GM19468 (cell line): ENCODE data around the gene PRELID2.
"Not testable (repeated sequence)": the region's sequence is repeated elsewhere in the genome, so short reads cannot be mapped to it uniquely, and the experiment has no call there.

Source experiments
- ATAC-seq: cut with Tn5 transposase; IDR thresholded peaks from one replicate; pipeline ENCODE4 v1.9.1; 2021; ENCODE audit warnings: mild to moderate bottlenecking, moderate library complexity, moderate number of reproducible peaks; ENCODE audit not compliant: unreplicated experiment; ENCODE audit errors: extremely low read depth

The PRELID2 gene

GRCh38 chr5:145801195-145801594 lies 33.9 kb downstream of the PRELID2 start:
- no peak for ATAC-seq

DNA sequence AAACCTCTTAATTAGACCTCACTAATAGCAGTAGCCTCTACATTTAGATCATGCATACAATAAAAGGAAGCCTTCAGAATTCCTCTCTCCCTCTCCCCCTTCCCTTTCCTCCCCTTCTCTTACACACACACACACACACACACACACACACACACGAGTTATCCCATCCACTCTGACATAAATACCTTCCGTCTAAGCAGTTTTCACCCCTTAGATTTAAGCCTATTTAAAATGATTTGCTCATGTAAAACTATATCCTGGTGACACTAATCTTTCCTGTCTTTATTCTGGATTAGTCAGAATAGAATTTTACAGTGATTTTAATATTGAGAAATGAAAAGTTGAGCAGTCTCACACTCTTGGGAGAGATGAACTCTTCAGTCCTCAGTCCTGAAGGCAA lies 35.0 kb downstream of the PRELID2 start:
- no peak for ATAC-seq

GRCh38 chr5:145798503-145798902 lies 36.6 kb downstream of the PRELID2 start:
- not testable (repeated sequence) for ATAC-seq

GRCh38 chr5:145797336-145797735 lies 37.8 kb downstream of the PRELID2 start:
- ATAC-seq = no peak

GRCh38 chr5:145796318-145796717 lies 38.8 kb downstream of the PRELID2 start:
- no peak for ATAC-seq

- no peak for ATAC-seq
These were observed 41.6 kb downstream of the PRELID2 start for GRCh38 chr5:145793574-145793973.

DNA sequence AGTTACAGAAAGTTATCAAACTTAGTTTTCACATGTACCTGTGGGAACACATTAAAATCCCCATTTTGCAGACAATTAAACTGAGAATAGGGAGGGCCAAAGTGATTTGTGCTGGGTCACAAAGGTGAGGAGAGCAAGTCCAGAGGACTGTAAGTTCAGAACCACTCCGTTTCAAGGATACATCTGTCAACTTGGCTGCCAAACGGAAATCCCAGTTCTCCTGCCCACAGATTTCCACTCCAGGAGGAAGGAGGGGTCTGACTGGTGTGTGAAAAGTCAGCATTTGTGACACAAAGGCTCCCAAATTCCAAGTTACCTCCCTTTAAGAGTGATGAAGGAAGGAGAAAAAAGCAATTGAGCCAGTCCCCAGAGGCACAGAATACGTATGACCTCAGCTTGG lies 42.3 kb downstream of the PRELID2 start:
- ATAC-seq = no peak

DNA sequence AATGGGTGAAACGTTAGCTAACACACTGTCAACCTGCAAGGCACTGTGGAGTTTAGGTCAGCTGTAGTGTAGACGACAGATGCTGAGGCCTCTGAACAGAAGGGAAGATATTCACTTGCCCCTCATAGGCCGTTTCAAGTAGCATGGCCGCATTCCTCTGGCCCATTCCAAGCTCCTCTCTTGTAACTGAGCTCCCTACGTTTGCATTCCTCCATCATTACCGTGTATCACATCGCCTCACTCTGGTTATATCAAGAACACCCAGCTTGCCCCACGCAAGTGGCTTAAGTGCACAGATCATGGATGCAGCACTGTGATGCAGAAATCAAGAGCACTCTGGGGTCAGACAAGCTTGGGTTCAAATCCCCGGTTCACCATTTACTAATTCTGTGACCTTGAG lies 43.3 kb downstream of the PRELID2 start:
- no peak for ATAC-seq

GRCh38 chr5:145787996-145788395 lies 47.1 kb downstream of the PRELID2 start:
- ATAC-seq = no peak

- no peak for ATAC-seq
These were observed 47.6 kb downstream of the PRELID2 start for GRCh38 chr5:145787507-145787906.

DNA sequence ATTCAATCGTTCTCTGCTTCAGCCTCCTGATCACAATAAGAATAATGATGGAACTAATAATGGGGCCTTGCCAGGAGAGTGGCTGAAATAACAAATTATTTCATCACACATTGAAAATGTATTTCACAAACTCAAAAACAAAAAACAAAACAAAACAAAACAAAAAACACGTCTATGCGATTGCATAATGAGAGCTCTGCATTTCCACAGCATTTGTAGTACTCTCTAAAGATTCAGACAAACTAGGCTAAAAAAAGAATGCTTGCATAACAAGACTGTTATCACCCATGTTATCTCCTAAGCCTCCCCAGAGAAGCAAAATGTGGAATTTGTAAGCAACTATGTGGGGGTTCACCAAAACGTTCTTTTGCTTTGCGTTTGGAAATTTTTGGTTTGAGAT lies 48.1 kb downstream of the PRELID2 start:
- ATAC-seq = no peak

- no peak for ATAC-seq
These were observed 54.2 kb downstream of the PRELID2 start for GRCh38 chr5:145780982-145781381.

- no peak for ATAC-seq
These were observed 56.8 kb downstream of the PRELID2 start for GRCh38 chr5:145778144-145778900.

DNA sequence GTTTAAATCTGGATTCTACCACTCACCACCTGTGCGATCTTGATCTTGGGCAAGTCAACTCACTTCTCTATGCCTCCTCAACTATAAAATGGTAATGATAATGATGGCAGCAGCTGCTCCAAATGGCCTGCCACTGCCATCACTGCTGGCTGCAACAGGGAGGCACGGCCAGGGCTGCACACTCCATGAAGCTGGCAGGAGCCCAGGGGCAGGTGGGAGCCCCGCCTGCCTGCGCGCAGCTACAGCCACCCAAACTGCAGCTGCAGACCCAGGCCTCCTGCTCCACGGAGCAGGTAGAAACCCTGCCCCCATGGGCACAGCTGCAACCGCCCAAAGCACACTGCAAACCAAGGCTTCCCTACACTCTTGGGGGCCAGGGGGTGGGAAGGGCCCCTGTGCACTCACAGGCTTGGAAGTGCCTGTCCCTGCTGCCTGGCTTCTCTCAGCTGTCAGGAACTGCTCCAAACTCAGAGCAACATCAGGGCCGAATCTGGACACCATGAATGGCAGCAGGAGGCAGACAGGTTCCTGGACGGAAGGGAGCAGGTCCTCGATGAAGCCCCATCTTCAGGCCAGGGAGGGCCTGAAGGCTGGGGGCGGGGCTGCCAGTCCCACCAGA lies 57.6 kb downstream of the PRELID2 start:
- ATAC-seq = no peak

DNA sequence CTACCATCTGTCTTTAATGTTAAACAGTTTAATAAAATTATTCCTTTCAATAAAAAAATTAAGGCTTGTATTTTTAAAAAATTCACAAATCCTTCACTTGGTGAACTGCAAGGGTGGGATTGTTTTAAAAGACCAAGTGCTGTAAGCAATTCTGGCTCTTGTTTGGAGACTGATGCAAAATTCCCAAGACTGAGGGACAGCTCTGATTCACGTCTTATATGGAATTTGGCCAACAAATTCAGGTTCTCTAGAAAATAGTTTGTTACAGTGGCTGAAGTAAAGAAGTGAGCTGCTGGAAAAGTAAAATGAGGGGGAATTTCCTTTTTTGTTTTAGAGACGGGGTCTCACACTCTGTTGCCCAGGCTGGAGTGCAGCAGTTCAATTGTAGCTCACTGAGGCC lies 58.3 kb downstream of the PRELID2 start:
- no peak for ATAC-seq

DNA sequence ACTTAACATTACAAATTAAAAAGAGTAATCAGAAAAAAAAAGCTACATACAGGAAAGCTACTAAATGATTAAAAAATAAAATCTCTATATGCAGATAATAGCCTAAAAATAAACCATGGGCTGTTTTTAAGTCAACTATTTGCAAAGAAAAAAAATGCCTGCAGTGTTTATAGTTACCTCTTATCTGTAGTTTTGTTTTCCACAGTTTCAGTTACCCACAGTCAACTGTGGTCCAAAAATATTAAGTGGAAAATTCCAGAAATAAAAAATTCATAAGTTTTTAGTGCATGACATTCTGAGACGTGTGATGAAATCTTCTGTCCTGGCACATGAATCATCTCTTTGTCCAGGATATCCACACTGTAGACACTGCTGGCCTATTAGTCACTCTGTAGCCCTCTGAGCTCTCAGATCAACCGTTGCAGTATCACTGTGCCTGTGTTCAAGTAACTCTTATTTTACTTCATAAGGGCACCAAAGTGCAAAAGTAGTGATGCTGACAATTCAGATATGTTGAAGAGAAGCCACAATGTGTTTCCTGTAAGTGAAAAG lies 59.2 kb downstream of the PRELID2 start:
- no peak for ATAC-seq

DNA sequence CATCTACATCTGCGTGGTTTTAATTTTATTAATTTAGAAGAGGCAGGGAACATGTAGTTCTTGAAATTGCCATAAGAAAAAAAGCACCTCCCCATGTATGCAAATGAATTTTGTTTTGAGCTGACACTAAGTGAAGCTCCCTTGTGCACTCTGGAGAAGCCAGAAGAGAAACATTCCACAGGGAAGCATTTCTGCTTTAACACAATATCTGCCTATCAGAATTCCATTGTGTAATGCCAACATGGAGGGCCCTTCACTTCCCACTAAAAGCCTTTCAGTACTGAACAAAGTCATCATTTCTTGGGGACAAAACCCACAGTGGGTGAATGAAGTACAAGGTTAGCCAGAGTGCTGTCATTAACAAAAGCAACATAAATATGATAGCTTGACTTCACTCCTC lies 59.7 kb downstream of the PRELID2 start:
- no peak for ATAC-seq

GRCh38 chr5:145774442-145774841 lies 60.7 kb downstream of the PRELID2 start:
- ATAC-seq = no peak

- ATAC-seq = no peak
These were observed 62.7 kb downstream of the PRELID2 start for GRCh38 chr5:145772466-145772865.

DNA sequence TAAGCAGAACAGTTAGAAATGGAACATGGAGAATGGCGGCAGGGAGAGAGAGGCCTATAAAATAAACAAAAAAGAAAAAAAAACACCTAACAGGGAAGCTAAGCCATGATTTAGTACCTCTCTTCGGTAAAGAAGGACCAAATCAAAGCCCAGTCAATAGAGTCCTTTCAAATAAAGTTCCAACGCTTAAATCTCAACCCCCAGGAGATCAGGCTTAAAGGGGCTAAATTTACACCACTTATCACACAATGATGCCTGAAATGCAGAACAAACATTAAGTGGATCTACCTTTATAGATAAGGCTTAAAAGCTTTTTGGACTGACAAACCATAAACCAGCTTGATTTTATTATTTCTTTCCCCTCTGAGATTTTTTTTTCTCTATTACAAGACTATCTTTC lies 66.3 kb downstream of the PRELID2 start:
- ATAC-seq = no peak

DNA sequence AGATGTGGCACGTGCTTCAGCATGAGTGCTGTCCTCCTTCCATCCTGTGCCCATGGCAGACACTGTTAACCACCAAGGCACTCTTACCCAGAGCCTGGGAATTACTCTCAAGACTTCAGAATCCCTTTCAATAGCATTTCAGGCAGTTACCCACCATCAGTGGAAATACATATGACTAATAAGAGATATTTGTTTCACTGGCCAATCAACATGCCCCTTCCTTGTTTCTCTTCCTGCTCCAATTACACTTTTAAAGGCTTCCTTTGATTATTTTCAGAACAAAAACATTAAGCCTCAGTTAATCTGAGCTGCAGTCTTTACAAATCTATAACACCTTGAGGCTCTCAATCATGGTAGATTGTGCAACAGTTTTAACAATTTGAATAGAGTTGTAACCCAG lies 70.8 kb downstream of the PRELID2 start:
- ATAC-seq = no peak

DNA sequence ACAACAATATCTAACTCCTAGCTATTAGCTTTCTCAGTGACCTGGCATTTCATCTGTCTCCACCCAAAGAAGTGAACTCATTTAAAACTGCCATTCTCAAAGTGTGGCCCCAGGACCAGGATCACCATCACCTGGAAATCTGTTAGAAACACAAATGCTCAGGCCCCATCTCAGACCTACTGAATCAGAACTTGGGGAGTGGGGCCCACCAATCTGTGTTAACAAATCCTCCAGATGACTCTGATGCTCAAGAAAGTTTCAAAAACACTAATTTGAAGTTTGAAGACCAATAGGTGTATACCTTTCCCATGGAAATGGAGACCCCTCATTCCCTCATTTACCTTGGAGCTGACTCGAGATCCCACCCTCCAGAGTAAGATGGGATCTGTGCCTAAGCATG lies 72.3 kb downstream of the PRELID2 start:
- ATAC-seq = no peak
